ENCODE data around the gene SPANXC.
"Not testable (repeated sequence)": the region's sequence is repeated elsewhere in the genome, so short reads cannot be mapped to it uniquely, and the experiment has no call there.

SPANXC gene

GRCh38 chrX:141242417-141242816 lies at the start of gene SPANXC:
SPANXC (minus strand) TSS chrX:141242517; CDS start chrX:141242457, 60 bp downstream.
- FAIRE-seq; DNase-seq (ENCODE audit: extremely low spot score, insufficient read length, low read depth): not testable (repeated sequence)

- no peak for FAIRE-seq
These were observed 37.2 kb upstream of the SPANXC start for GRCh38 chrX:141279476-141279875.

DNA sequence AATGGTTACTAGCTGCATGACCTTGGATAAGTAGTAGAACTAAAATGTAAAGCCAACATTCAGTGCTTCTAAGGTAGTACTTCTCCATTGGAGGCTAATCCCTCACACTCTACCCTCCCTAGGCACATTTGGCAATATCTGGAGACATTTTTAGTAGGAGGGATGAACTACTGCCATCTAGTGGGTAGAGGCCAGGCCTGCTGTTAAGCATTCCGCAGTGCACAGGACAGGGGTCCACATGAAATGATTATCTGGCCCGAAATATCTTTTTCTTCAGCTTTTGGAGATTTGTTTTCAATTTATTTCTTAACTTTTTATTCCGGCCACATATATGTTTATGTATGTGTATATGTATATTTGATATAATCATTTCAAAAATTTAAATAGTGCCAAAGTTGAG lies 36.0 kb upstream of the SPANXC start:
- DNase-seq (ENCODE audit: extremely low spot score, insufficient read length, low read depth) (no peak), FAIRE-seq (no peak)

More at GRCh38 chrX:141279476-141279875, 37.2 kb upstream of the SPANXC start:
- DNase-seq (ENCODE audit: extremely low spot score, insufficient read length, low read depth) = no peak

DNA sequence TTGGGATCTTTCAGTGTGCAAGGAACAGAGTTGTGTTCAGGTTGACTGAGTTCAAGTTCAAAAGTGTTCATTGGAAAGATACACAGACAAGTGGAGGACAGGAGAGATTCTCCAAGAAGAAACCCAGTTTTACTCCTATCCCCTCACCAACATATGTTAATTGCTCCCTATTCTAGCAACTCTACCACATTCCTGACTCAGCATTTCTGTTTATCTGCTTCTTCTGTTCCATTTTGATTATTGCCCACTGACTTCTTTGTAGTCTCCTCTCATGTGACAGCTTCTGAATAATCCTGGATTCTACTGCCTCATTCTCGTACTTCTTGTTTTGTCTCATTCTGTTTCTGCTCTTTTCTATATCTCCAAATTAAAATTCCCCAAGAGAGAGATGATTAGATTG lies 15.8 kb upstream of the SPANXC start:
- no peak for DNase-seq (ENCODE audit: extremely low spot score, insufficient read length, low read depth)
- FAIRE-seq = no peak

GRCh38 chrX:141221611-141222010 lies 20.7 kb downstream of the SPANXC start:
- DNase-seq (ENCODE audit: extremely low spot score, insufficient read length, low read depth) (no peak), FAIRE-seq (no peak)

GRCh38 chrX:141220342-141221008 lies 21.8 kb downstream of the SPANXC start:
- DNase-seq (ENCODE audit: extremely low spot score, insufficient read length, low read depth) (no peak), FAIRE-seq (no peak)

DNA sequence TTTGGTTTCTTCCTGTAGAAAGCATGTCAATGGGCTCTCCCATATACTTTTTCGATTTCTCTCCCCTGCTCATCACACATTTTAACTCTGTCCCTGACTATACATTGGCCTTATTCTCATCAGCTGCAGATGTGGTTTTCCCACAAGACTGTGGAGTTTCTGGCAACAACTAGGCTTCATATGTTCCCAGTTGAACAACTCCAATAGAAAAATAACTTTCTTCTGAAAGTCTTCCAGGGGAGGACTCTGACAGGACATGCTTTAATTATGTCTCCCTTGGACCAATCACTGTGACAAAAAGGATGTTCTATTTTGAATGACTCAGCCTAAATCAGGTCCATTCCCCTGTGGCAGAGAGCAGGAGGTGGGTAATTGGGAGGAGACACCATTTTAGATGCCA lies 28.1 kb downstream of the SPANXC start:
- no peak for FAIRE-seq
- DNase-seq (ENCODE audit: extremely low spot score, insufficient read length, low read depth) = no peak

DNA sequence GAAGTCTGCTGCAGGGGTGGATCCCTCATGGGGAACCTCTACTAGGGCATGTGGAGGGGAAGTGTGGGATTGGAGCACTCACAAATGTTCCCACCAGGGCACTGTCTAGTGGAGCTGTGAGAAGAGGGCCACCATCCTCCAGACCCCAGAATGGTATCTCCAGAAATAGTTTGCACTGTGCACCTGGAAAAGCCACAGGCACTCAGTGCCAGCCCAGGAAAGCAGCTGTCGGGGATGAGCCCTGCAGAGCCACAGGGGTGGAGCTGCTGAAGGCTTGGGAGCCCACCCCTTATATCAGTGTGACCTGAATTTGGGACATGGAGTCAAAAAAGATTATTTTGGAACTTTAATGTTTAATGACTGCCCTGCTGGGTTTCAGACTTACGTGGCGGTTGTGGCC lies 40.4 kb downstream of the SPANXC start:
- DNase-seq (ENCODE audit: extremely low spot score, insufficient read length, low read depth) (no peak), FAIRE-seq (no peak)
